Measurements from ENCODE around the gene MACROD2.

DNA sequence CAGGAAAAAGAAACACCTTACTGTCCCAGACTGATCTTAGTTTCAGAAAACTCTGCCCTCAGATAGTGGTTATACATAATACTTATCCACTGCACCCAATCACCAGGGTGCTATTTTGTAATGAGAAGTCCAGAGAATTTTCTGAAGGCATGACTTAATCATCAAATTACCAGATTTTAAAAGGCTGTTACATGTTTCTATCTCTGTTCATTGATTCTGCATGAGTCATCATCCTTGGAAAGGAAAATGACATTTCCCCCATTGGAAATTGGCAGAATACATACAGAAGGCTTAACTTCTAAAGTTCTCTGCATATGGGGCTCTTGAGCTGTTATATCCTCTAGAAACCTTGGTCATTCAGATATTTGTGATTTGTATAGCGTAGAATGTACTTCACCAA is 930.0 kb downstream of the MACROD2 start:
- TF ChIP-seq, protein P1, sequence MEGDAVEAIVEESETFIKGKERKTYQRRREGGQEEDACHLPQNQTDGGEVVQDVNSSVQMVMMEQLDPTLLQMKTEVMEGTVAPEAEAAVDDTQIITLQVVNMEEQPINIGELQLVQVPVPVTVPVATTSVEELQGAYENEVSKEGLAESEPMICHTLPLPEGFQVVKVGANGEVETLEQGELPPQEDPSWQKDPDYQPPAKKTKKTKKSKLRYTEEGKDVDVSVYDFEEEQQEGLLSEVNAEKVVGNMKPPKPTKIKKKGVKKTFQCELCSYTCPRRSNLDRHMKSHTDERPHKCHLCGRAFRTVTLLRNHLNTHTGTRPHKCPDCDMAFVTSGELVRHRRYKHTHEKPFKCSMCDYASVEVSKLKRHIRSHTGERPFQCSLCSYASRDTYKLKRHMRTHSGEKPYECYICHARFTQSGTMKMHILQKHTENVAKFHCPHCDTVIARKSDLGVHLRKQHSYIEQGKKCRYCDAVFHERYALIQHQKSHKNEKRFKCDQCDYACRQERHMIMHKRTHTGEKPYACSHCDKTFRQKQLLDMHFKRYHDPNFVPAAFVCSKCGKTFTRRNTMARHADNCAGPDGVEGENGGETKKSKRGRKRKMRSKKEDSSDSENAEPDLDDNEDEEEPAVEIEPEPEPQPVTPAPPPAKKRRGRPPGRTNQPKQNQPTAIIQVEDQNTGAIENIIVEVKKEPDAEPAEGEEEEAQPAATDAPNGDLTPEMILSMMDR (IDR thresholded peaks at IDR 0.05): no peak
- TF ChIP-seq POLR2A (IDR thresholded peaks at IDR 0.05): no peak

All from uterus (tissue), 2 donors.